ENCODE measurements around the gene CA10. TPM values are rescaled to one million over a fixed set of nuclear protein-coding genes. Genes with fewer than 3 reads are reported as not detected.

The CA10 gene
- polyA plus RNA-seq, 1 donor from 2014 or later = 6.2 TPM

- Histone ChIP-seq H3K36me3 (ENCODE audit: insufficient read depth, low read length) (no peaks in the 10 kb centered on the region), H3K79me2 (replicated peaks; ENCODE audit: insufficient read depth, low read length) (no peaks in the 10 kb centered on the region), H3K9me2 (ENCODE audit: insufficient read depth, low read length) (no peaks in the 10 kb centered on the region), H3K9me3 (ENCODE audit: low read length) (no peaks in the 10 kb centered on the region), H3K4me2 (ENCODE audit: low read length) (no peak overlapping the region), H3K27me3 (ENCODE audit: insufficient read depth, low read depth, low read length) (no peaks in the 10 kb centered on the region), H3F3A (ENCODE audit: insufficient read depth, low read length, poor library complexity, severe bottlenecking) (no peaks in the 10 kb centered on the region), H3K4me3 (ENCODE audit: low read length) (no peak overlapping the region), H3K9ac (ENCODE audit: low read length) (no peak overlapping the region), H4K20me1 (ENCODE audit: insufficient read depth) (no peaks in the 10 kb centered on the region), H3K27ac (ENCODE audit: low read length) (no peak overlapping the region), H2AFZ (ENCODE audit: low read depth, low read length) (no peak overlapping the region)
- TF ChIP-seq TAF1 (IDR thresholded peaks at IDR 0.05; ENCODE audit: low read depth) = no peak
- TF ChIP-seq, protein P1, sequence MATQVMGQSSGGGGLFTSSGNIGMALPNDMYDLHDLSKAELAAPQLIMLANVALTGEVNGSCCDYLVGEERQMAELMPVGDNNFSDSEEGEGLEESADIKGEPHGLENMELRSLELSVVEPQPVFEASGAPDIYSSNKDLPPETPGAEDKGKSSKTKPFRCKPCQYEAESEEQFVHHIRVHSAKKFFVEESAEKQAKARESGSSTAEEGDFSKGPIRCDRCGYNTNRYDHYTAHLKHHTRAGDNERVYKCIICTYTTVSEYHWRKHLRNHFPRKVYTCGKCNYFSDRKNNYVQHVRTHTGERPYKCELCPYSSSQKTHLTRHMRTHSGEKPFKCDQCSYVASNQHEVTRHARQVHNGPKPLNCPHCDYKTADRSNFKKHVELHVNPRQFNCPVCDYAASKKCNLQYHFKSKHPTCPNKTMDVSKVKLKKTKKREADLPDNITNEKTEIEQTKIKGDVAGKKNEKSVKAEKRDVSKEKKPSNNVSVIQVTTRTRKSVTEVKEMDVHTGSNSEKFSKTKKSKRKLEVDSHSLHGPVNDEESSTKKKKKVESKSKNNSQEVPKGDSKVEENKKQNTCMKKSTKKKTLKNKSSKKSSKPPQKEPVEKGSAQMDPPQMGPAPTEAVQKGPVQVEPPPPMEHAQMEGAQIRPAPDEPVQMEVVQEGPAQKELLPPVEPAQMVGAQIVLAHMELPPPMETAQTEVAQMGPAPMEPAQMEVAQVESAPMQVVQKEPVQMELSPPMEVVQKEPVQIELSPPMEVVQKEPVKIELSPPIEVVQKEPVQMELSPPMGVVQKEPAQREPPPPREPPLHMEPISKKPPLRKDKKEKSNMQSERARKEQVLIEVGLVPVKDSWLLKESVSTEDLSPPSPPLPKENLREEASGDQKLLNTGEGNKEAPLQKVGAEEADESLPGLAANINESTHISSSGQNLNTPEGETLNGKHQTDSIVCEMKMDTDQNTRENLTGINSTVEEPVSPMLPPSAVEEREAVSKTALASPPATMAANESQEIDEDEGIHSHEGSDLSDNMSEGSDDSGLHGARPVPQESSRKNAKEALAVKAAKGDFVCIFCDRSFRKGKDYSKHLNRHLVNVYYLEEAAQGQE (IDR thresholded peaks at IDR 0.05; ENCODE audit: borderline replicate concordance) = no peak
- TF ChIP-seq EZH2 (IDR thresholded peaks at IDR 0.05; ENCODE audit: borderline replicate concordance, insufficient read depth, low read length, poor library complexity, severe bottlenecking) = no peak
- TF ChIP-seq RAD21 (conservative IDR thresholded peaks at IDR 0.05) = no peak
- TF ChIP-seq SMC3 (conservative IDR thresholded peaks at IDR 0.05; ENCODE audit: poor library complexity) = no peak
- TF ChIP-seq POLR2AphosphoS5 (IDR thresholded peaks at IDR 0.05) = no peak
- TF ChIP-seq EP300 (conservative IDR thresholded peaks at IDR 0.05; ENCODE audit: poor library complexity, severe bottlenecking) = no peak
- TF ChIP-seq, protein P2, sequence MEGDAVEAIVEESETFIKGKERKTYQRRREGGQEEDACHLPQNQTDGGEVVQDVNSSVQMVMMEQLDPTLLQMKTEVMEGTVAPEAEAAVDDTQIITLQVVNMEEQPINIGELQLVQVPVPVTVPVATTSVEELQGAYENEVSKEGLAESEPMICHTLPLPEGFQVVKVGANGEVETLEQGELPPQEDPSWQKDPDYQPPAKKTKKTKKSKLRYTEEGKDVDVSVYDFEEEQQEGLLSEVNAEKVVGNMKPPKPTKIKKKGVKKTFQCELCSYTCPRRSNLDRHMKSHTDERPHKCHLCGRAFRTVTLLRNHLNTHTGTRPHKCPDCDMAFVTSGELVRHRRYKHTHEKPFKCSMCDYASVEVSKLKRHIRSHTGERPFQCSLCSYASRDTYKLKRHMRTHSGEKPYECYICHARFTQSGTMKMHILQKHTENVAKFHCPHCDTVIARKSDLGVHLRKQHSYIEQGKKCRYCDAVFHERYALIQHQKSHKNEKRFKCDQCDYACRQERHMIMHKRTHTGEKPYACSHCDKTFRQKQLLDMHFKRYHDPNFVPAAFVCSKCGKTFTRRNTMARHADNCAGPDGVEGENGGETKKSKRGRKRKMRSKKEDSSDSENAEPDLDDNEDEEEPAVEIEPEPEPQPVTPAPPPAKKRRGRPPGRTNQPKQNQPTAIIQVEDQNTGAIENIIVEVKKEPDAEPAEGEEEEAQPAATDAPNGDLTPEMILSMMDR (IDR thresholded peaks at IDR 0.05; ENCODE audit: poor library complexity, severe bottlenecking) = no peak
- TF ChIP-seq MXI1 (conservative IDR thresholded peaks at IDR 0.05; ENCODE audit: poor library complexity, severe bottlenecking) = no peak
These were observed 409.5 kb downstream of the CA10 start for GRCh38 chr17:51748749-51749604.

DNA sequence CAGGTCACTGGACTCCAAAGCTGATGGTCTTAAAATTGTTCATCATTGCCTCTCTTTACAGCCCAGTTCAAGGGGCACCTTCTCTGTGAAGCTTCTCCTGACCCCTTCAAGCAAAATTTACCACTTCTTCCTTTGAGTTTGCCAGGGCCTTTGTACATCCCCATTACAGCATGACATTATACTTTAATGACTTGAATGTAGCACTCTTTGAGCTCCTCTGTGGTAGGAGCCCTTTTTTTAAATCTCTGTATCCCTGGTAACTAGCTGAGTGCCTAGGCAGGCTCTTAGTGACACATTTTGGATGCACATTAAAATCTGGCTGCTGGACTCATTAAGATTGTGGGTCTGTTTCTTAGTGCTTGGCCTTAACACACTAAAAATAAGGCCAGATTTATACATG lies 412.1 kb downstream of the CA10 start:
- H3K4me2 ChIP-seq (ENCODE audit: low read length) = no peak overlapping the region
- no peak overlapping the region for H3K27ac ChIP-seq (ENCODE audit: low read length)
- no peak overlapping the region for H2AFZ ChIP-seq (ENCODE audit: low read depth, low read length)
- H3K4me3 ChIP-seq (ENCODE audit: low read length) = no peak overlapping the region
- H3K36me3 ChIP-seq (ENCODE audit: insufficient read depth, low read length) = no peaks in the 10 kb centered on the region
- no peak for TF ChIP-seq POLR2AphosphoS5 (IDR thresholded peaks at IDR 0.05)
- H3K9me3 ChIP-seq (ENCODE audit: low read length) = no peaks in the 10 kb centered on the region
- H4K20me1 ChIP-seq (ENCODE audit: insufficient read depth) = no peaks in the 10 kb centered on the region
- H3F3A ChIP-seq (ENCODE audit: insufficient read depth, low read length, poor library complexity, severe bottlenecking) = no peaks in the 10 kb centered on the region
- H3K79me2 ChIP-seq (replicated peaks; ENCODE audit: insufficient read depth, low read length) = no peaks in the 10 kb centered on the region
- H3K9me2 ChIP-seq (ENCODE audit: insufficient read depth, low read length) = no peaks in the 10 kb centered on the region
- no peak overlapping the region for H3K9ac ChIP-seq (ENCODE audit: low read length)
- no peaks in the 10 kb centered on the region for H3K27me3 ChIP-seq (ENCODE audit: insufficient read depth, low read depth, low read length)
